Calu3 (cell line): ENCODE data around the gene EPOP. TPM values are rescaled to one million over a fixed set of nuclear protein-coding genes. Genes with fewer than 3 reads are reported as not detected.

Source experiments
- BruUV-seq: library from RNA; stranded (reverse); fragments of 400-500 nt; replicated peaks from 2 replicates; lab custom pipeline; 2021; lab: Mats Ljungman, UMichigan
- CTCF ChIA-PET: fragments of 300-600 bp; sonication (Branson Sonifier 250); formaldehyde crosslinking; loops from one replicate; lab custom pipeline; 2022; ENCODE audit warnings: antibody characterized with exemption; lab: Charles Lee
- DNase-seq: peaks from one replicate; pipeline ENCODE4 v3.0.0; 2022
- H3K27ac Mint-ChIP-seq: one replicate; pipeline ENCODE4 v1.8.0; 2022; ENCODE audit warnings: mixed read lengths; ENCODE audit not compliant: unreplicated experiment
- H3K27me3 Mint-ChIP-seq: one replicate; pipeline ENCODE4 v1.8.0; 2022; ENCODE audit warnings: mixed read lengths; ENCODE audit not compliant: unreplicated experiment
- H3K36me3 Mint-ChIP-seq: one replicate; pipeline ENCODE4 v1.8.0; 2022; ENCODE audit warnings: mild to moderate bottlenecking, moderate library complexity, mixed read lengths; ENCODE audit not compliant: insufficient read depth, unreplicated experiment
- H3K4me1 Mint-ChIP-seq: one replicate; pipeline ENCODE4 v1.8.0; 2022; ENCODE audit warnings: mild to moderate bottlenecking, low read depth, mixed read lengths; ENCODE audit not compliant: unreplicated experiment
- H3K4me3 Mint-ChIP-seq: one replicate; pipeline ENCODE4 v1.8.0; 2022; ENCODE audit warnings: mild to moderate bottlenecking, low read depth, moderate library complexity, mixed read lengths; ENCODE audit not compliant: unreplicated experiment
- H3K9me3 Mint-ChIP-seq: one replicate; pipeline ENCODE4 v1.8.0; 2022; ENCODE audit warnings: low read depth, mixed read lengths; ENCODE audit not compliant: unreplicated experiment
- intact Hi-C: fragments of 100-400 bp; cut with micrococcal nuclease; formaldehyde crosslinking; loops from one replicate; pipeline ENCODE4 v1.10.0; 2022; ENCODE audit not compliant: unreplicated experiment
- total RNA-seq: library from RNA; stranded (reverse); gene quantifications from 2 replicates; pipeline ENCODE4 v1.2.3, GENCODE V29; 2022
- TF ChIP-seq, protein P1 (sequence below): fragments of 200-600 bp; IDR thresholded peaks from one replicate; pipeline ENCODE4 v1.8.0; 2022; ENCODE audit warnings: antibody characterized with exemption; ENCODE audit not compliant: unreplicated experiment

The EPOP gene
- total RNA-seq, 1 experiment from 2014 or later, result 15.3 TPM

DNA sequence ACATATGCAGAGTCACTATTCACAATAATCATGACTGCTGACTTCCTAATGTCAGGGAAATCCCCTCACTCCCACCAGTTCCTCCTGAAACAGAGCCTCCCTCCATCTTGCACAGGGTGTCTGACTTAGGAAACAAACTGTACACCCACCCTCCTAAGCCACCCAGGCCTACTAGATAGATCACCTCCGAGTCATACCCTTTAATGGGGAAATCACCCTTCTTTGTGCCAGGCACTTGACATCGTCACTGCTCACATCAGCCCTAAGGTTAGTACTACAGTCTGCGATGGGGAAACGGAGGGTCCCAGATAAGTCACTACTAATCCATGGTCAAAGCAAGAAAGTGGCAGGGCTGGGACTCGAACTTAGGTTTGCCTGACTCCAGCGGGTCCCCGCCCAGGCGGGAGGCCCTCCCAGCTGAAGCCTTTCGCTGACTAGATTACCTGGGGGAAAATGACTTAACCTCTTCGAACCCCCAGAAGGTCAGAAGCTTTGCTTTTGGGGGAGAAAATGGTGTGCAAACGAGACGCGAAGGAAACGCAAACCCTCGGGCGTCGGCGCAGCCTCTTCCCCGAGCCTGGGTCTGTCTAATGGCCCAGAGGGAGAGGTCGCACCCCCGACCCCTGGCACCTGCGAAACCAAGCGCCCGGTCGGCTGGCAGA is 26.9 kb upstream of the EPOP start:
- TSS peak; percentile 39 for BruUV-seq
- peaks cover 56% of the 10 kb centered on the region for H3K36me3 Mint-ChIP-seq
- peak overlapping the region; percentile 85 for H3K4me3 Mint-ChIP-seq
- CTCF ChIA-PET, result interaction anchor here (0.6 to 6.2 kb wide), 3 partner anchors 20 to 262 kb away, joined by 3 to 38 read pairs (median 4); no protein-coding TSS in a partner anchor
- TF ChIP-seq, protein P1, sequence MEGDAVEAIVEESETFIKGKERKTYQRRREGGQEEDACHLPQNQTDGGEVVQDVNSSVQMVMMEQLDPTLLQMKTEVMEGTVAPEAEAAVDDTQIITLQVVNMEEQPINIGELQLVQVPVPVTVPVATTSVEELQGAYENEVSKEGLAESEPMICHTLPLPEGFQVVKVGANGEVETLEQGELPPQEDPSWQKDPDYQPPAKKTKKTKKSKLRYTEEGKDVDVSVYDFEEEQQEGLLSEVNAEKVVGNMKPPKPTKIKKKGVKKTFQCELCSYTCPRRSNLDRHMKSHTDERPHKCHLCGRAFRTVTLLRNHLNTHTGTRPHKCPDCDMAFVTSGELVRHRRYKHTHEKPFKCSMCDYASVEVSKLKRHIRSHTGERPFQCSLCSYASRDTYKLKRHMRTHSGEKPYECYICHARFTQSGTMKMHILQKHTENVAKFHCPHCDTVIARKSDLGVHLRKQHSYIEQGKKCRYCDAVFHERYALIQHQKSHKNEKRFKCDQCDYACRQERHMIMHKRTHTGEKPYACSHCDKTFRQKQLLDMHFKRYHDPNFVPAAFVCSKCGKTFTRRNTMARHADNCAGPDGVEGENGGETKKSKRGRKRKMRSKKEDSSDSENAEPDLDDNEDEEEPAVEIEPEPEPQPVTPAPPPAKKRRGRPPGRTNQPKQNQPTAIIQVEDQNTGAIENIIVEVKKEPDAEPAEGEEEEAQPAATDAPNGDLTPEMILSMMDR, result no peak
- H3K4me1 Mint-ChIP-seq, result peaks cover 35% of the 10 kb centered on the region
- H3K27ac Mint-ChIP-seq, result peak overlapping the region; percentile 37
- peak; percentile 44 for DNase-seq
- H3K9me3 Mint-ChIP-seq, result no peaks in the 10 kb centered on the region
- intact Hi-C loops, result loop anchor here (2.0 kb wide), 2 partner anchors 25 to 49 kb away; no protein-coding TSS in a partner anchor
- H3K27me3 Mint-ChIP-seq, result peaks cover 40% of the 10 kb centered on the region

DNA sequence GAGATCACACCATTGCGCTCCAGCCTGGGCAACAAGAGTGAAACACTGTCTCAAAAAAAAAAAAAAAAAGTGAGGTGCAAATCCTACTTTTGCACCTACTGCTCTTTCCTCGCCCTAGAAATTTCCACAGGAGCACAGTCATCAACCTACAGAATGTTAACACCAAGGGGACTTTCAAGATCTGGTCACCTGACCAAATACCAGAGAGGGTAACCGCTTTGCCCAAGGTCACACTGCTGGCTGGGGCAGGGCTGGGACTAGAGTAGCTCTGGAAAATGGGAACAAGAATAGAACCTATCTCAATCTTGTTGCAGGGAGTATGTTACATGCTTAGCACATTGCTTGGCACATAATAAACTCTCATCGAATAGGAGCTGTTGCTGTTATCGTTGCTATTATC is 24.0 kb upstream of the EPOP start:
- peaks cover 52% of the 10 kb centered on the region for H3K27me3 Mint-ChIP-seq
- CTCF ChIA-PET, result interaction anchor here (0.5 to 1.1 kb wide), 4 partner anchors 11 to 1477 kb away, joined by 3 to 4 read pairs (median 3); no protein-coding TSS in a partner anchor
- H3K27ac Mint-ChIP-seq, result no peak overlapping the region
- TF ChIP-seq, protein P1, result no peak
- H3K4me1 Mint-ChIP-seq, result peaks cover 23% of the 10 kb centered on the region
- peaks cover 27% of the 10 kb centered on the region for H3K36me3 Mint-ChIP-seq
- DNase-seq, result no peak
- no peak overlapping the region for H3K4me3 Mint-ChIP-seq
- H3K9me3 Mint-ChIP-seq, result no peaks in the 10 kb centered on the region
- intact Hi-C loops, result no loop called here
- no TSS peak for BruUV-seq

DNA sequence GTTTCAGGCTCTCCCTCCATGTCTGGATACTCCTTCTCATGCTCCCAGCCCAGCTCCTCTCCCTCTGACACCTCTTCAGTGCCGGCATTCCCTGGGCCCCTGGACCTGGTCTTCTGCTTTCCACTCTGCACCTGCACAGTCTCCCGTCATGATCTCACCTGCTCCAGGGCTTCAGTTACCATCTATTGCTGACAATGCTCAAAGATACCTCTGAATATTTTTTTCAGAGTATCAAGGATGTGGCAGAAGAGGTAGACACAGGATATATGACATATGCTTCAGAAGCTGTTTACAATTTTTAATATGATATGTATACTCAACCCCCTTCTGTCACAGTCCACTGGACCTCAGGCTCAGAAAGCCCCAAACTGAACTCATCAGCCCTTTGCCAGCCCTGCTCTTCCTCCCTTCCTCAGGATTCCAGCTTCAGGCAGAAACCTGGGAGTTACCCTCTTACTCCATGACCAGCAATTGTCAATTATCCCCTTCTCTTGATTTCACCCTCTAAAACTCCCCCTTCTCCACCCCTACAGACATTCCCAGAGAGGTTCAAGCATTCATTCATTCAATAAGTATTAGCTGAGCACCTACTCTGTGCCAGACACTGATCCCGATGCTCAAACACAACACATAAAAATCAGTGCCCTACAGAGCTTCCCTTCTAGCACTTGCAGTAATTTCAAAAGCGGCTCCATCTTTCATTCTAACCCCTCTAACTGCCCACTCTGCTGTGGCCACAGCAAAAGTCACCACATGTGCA is 22.5 kb upstream of the EPOP start:
- peaks cover 12% of the 10 kb centered on the region for H3K36me3 Mint-ChIP-seq
- CTCF ChIA-PET, result interaction anchor here (0.6 to 1.3 kb wide), 8 partner anchors 10 to 1242 kb away, joined by 3 to 7 read pairs (median 3); no protein-coding TSS in a partner anchor
- no peaks in the 10 kb centered on the region for H3K9me3 Mint-ChIP-seq
- DNase-seq, result no peak
- TF ChIP-seq, protein P1, result no peak
- no TSS peak for BruUV-seq
- intact Hi-C loops, result no loop called here
- no peak overlapping the region for H3K4me3 Mint-ChIP-seq
- peaks cover 66% of the 10 kb centered on the region for H3K27me3 Mint-ChIP-seq
- peaks cover 23% of the 10 kb centered on the region for H3K4me1 Mint-ChIP-seq
- H3K27ac Mint-ChIP-seq, result no peak overlapping the region

DNA sequence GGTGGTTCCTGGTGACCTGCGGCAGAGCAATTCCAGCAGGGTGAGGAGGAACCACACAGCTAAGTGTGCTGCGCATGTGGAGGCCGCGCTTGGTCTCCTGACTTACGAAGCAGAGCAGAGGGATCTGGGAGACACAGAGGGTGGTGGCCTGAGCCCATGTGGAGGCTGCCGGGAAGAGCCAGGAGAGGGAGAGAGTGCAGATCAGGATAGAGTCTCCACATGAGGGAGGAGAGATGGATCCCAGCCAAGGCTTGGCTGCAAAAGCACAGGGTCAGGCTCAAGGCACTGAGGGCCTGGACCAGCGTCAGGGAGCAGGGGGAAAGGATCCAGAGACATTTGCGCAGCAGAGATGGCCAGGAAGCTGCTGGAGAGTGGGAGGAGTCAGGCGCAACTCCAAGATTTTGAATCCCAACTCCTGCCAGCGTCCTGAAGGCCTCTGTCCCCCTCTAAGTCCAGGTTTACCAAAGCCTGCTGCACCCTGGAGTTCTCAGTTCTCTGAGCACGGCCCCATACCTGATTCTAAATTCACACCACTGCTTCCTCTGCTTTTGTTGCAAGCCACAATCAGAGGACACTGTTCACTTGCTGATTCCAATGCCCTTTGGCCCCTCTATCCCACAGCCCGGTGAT is 19.1 kb upstream of the EPOP start:
- intact Hi-C loops, result no loop called here
- no peak overlapping the region for H3K27ac Mint-ChIP-seq

More for the DNA sequence above, 19.1 kb upstream of the EPOP start:
- TF ChIP-seq, protein P1, result no peak
- DNase-seq, result no peak
- Mint-ChIP-seq H3K4me1 (peaks cover 5% of the 10 kb centered on the region), H3K36me3 (no peaks in the 10 kb centered on the region), H3K27me3 (peaks cover 73% of the 10 kb centered on the region), H3K9me3 (no peaks in the 10 kb centered on the region), H3K4me3 (no peak overlapping the region)
- no TSS peak for BruUV-seq
- CTCF ChIA-PET, result no interaction called here
